Measurements from ENCODE around the gene TRIP12. TPM values are rescaled to one million over a fixed set of nuclear protein-coding genes. Genes with fewer than 3 reads are reported as not detected.

Gene TRIP12
- total RNA-seq, 1 experiment from 2014 or later, result 265 TPM

GRCh38 chr2:229945975-229946374, 24.2 kb upstream of the TRIP12 start:
- Mint-ChIP-seq H3K27me3 (ENCODE audit: insufficient read depth, unreplicated experiment) (no peaks in the 10 kb centered on the region), H3K4me3 (ENCODE audit: unreplicated experiment) (no peak overlapping the region), H3K36me3 (ENCODE audit: insufficient read depth, unreplicated experiment) (no peaks in the 10 kb centered on the region), H3K9me3 (ENCODE audit: unreplicated experiment) (no peaks in the 10 kb centered on the region), H3K4me1 (ENCODE audit: insufficient read depth, unreplicated experiment) (no peaks in the 10 kb centered on the region), H3K27ac (ENCODE audit: low read depth, unreplicated experiment) (no peak overlapping the region)
- no peak for DNase-seq (ENCODE audit: unreplicated experiment)
- ChIA-PET CTCF (interaction anchor here (0.6 kb wide), 1 partner anchor 85 kb away, joined by 3 read pairs; no protein-coding TSS in a partner anchor), POLR2A (interaction anchor here (1.2 kb wide), 1 partner anchor 16 kb away, joined by 3 read pairs; no protein-coding TSS in a partner anchor)
- intact Hi-C loops (cut with micrococcal nuclease), result no loop called here
- TF ChIP-seq CTCF (IDR thresholded peaks at IDR 0.05; ENCODE audit: unreplicated experiment), result no peak
- BruUV-seq (replicated peaks), result no TSS peak

GRCh38 chr2:229943770-229944449, 22.1 kb upstream of the TRIP12 start:
- H3K27me3 Mint-ChIP-seq (ENCODE audit: insufficient read depth, unreplicated experiment), result no peaks in the 10 kb centered on the region
- H3K9me3 Mint-ChIP-seq (ENCODE audit: unreplicated experiment), result no peaks in the 10 kb centered on the region

GRCh38 chr2:229943171-229943570, 21.4 kb upstream of the TRIP12 start:
- no TSS peak for BruUV-seq (replicated peaks)
- no peaks in the 10 kb centered on the region for H3K27me3 Mint-ChIP-seq (ENCODE audit: insufficient read depth, unreplicated experiment)
- no peaks in the 10 kb centered on the region for H3K36me3 Mint-ChIP-seq (ENCODE audit: insufficient read depth, unreplicated experiment)
- CTCF ChIA-PET, result no interaction called here
- no peaks in the 10 kb centered on the region for H3K4me1 Mint-ChIP-seq (ENCODE audit: insufficient read depth, unreplicated experiment)
- POLR2A ChIA-PET, result no interaction called here
- no peak overlapping the region for H3K27ac Mint-ChIP-seq (ENCODE audit: low read depth, unreplicated experiment)
- intact Hi-C loops (cut with micrococcal nuclease), result no loop called here
- no peak for DNase-seq (ENCODE audit: unreplicated experiment)
- H3K4me3 Mint-ChIP-seq (ENCODE audit: unreplicated experiment), result no peak overlapping the region
- TF ChIP-seq CTCF (IDR thresholded peaks at IDR 0.05; ENCODE audit: unreplicated experiment), result no peak
- no peaks in the 10 kb centered on the region for H3K9me3 Mint-ChIP-seq (ENCODE audit: unreplicated experiment)

More at GRCh38 chr2:229943770-229944449, 22.1 kb upstream of the TRIP12 start:
- no peak overlapping the region for H3K4me3 Mint-ChIP-seq (ENCODE audit: unreplicated experiment)
- no peak overlapping the region for H3K27ac Mint-ChIP-seq (ENCODE audit: low read depth, unreplicated experiment)
- TF ChIP-seq CTCF (IDR thresholded peaks at IDR 0.05; ENCODE audit: unreplicated experiment), result no peak
- ChIA-PET POLR2A (interaction anchor here (0.7 kb wide), 1 partner anchor 21 kb away, joined by 3 read pairs; no protein-coding TSS in a partner anchor), CTCF (no interaction called here)
- BruUV-seq (replicated peaks), result no TSS peak
- intact Hi-C loops (cut with micrococcal nuclease), result no loop called here
- H3K36me3 Mint-ChIP-seq (ENCODE audit: insufficient read depth, unreplicated experiment), result no peaks in the 10 kb centered on the region
- no peak for DNase-seq (ENCODE audit: unreplicated experiment)
- no peaks in the 10 kb centered on the region for H3K4me1 Mint-ChIP-seq (ENCODE audit: insufficient read depth, unreplicated experiment)

GRCh38 chr2:229942671-229943070, 20.9 kb upstream of the TRIP12 start:
- POLR2A ChIA-PET, result no interaction called here
- no TSS peak for BruUV-seq (replicated peaks)
- Mint-ChIP-seq H3K27ac (ENCODE audit: low read depth, unreplicated experiment) (no peak overlapping the region), H3K4me1 (ENCODE audit: insufficient read depth, unreplicated experiment) (peaks cover 2% of the 10 kb centered on the region), H3K36me3 (ENCODE audit: insufficient read depth, unreplicated experiment) (no peaks in the 10 kb centered on the region), H3K9me3 (ENCODE audit: unreplicated experiment) (no peaks in the 10 kb centered on the region), H3K27me3 (ENCODE audit: insufficient read depth, unreplicated experiment) (no peaks in the 10 kb centered on the region), H3K4me3 (ENCODE audit: unreplicated experiment) (no peak overlapping the region)
- CTCF ChIA-PET, result no interaction called here
- intact Hi-C loops (cut with micrococcal nuclease), result no loop called here
- no peak for DNase-seq (ENCODE audit: unreplicated experiment)
- TF ChIP-seq CTCF (IDR thresholded peaks at IDR 0.05; ENCODE audit: unreplicated experiment), result no peak
